NCI-H510A (cell line): ENCODE measurements around the gene MED14.
"Not testable (repeated sequence)": the region's sequence is repeated elsewhere in the genome, so short reads cannot be mapped to it uniquely, and the experiment has no call there.

ENCODE experiments used
- DNase-seq: peaks from one replicate; lab custom pipeline; 2025; lab: John Stamatoyannopoulos, UW

MED14 gene

DNA sequence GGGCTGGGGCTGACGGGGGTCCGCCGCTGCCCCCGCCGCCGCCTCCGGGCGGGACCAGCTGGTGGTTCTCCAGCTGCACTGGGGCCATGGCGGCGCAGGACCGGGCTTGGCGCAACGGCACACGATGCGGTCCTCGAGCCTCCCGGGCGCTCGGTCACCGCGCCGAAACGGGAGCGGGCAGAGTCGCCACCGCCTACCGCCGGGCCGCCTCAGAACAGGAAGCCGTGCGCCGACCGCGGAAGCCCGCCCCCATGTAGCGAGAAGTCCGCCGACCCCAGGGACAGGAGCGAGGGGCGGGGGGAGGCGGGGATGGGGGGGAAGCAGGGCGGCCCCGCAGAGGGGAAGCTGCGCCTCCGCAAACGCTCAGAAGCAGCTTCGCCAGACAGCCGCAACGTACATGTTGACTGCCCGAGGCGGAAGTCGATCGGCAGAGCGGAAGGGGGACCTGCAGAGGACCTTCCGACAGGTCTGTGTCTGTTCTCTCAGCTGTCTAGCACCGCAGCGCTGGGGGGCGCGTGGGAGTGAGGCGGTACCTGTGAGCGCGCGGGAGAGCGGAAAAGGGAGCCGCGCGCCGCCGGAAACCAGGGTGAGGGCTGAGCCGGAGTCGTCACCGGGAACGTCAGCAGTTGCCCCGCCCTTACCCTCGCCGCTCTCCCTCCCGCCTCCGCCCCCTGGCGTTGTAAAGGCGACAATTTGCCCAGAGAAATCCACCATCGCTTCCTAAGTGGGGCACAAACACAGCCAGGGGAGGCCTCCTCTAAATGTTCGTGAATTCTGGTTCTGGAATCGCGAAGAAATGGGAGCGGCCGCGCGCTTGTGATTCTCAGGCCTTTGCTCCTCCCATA lies at the start of gene MED14:
TSS of gene MED14 (minus strand) at position 218 of the 845 bp plus-strand sequence. CDS start at position 88, 130 bp downstream.
- DNase-seq = peak; percentile 81

DNA sequence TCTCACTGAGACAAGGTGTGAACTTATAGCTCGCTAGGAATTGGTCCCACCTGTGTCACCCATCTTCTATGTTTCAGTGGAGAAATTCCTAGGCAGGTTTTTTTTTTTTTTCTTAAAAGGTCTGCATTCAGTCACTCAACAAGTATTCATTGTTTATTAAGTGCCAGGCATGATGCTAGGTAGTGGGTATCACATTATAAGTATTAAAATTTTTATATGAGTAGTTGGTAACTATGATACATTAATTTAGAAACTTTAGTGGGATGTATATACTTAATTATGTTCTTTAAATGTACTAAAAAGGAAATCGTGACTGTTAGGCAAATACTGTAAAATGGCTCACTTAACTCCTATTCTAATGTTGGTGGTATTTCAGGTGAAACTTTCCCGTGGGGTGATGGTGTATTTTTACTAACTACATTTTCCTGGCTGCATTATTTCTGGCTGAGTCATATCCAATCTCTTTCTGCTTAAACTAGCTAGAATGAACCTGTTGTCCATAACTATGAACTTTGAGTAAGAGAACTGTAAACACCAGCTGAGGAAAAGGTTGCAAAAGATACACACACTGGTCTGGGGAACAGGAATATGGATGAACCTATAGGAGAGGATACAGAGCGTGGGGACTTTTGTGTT lies 49.3 kb upstream of the MED14 start:
- DNase-seq = no peak

DNA sequence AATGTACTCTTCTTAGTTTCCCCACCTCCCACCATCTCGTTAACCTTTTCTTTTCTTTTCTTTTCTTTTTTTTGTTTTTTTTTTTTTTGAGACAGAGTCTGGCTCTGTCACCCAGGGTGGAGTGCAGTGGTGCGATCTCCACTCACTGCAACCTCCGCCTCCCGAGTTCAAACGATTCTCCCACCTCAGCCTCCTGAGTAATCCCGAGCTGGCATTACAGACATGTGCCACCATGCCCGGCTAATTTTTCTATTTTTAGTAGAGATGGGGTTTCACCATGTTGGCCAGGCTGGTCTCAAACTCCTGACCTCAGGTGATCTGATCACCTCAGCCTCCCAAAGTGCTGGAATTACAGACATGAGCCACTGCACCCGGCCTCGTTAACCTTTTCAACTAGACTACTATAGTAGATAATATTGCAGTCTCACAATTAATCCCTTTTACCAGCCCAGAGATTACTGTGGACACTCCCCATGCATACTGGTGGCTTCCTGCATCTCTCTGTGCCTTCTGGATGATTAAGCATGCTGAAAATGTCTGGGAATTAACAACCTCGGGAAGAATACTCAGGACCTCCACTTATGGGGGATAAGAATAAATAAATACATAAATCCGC lies 47.4 kb upstream of the MED14 start:
- DNase-seq = not testable (repeated sequence)

DNA sequence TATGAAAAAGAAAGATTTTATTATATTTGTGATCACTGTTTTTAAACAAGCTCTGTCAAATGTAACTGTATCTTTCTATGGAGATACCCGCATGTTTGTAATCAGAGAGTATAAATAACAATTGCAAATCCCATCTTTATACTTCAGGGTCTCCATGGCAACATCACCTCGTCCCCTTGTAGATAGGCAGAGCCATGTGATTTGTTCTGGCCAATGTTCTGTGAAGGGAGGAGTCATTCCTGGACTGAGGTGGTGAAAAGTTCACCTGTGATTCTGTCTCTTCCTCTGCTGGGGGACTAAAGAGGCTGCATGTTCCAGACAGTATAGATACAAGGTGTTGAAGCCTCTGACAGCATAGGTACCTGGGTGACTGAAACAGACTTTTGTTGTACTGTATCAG lies 45.6 kb upstream of the MED14 start:
- no peak for DNase-seq

DNA sequence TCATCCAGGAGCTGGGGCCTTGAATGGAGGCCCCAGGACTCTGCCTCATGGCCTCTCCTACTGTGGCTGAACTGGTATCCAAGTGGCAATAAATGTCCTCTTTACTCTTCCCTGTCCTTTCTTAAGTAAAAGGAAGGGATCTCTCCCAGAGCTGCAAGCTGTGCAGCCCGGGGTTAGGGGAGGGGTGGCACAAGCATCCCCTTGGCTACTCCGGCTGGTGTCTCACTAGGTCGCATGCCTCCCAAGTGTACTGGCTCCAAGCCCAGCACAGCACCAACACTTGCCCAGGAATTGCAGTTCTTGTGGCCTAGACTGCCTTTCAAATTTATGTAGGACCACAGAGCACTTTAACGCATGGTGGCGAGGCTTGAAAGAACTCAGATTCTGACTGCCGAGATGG lies 44.7 kb upstream of the MED14 start:
- DNase-seq = no peak

DNA sequence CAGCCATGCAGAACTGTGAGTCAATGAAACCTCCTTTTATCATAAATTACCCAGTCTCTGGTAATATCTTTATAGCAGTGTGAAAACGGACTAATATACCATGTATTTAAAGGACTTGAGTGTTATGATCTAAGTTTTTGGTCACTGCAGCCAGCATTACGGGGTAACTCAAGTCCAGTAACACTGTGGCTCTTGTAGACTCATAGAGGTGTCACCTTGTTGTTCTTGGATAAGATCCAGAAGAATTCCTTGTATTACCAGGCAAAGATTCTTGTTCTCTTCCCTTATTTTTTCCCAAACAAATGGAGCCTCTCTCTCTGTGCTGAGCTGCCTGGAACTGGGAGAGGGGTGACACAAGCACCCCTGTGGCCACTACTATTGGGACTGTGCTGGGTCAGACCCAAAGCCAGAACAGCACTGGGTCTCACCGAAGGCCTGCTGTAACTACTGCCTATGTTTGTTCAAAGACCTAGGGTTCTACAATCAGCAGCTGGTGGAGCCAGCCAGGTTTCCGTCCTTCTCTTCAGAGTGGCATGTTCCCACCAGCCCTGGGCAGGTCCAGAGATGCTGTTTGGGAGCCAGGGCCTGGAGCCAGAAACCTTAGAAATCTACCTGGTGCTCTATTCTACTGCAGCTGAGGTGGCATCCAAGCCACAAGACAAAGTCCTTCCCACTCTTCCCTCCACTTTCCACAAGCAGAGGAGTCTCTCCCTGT lies 43.7 kb upstream of the MED14 start:
- no peak for DNase-seq

DNA sequence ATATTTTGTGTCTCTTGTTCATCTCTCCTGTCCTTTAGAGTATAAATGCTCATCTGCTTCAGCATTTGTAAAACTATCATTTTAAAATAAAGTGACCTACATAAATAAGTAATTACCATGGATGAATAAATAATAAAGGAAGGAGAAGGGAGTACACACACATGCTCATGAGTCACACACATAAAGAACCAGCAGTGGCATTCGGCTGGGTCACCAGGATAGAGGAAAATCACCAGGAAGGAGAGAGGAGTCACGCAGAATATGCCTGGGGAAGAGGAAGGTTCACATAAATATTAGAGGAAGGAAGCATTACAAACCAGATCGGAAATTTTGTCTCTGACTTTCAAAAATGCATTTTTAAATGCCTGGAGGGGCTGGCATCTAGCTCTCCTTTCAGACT lies 38.5 kb upstream of the MED14 start:
- no peak for DNase-seq

DNA sequence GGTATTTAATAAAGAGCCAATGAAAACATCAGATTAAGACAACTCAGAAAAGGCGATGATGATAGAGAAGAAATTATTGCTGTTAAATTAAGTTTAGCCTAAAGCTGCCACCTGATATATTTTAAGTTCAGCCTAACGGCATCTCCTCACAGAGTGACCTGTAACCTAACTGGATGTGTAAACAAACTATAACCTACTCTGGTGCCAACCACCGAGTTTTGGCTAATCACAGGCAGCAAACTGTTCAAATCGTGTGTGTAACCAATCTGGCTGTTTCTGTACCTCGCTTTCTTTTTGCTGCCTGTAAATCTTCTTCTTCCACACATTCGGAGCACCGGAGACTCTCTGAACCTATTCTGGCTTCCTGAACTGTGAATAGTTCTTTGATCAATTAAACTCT lies 37.8 kb upstream of the MED14 start:
- DNase-seq = no peak

DNA sequence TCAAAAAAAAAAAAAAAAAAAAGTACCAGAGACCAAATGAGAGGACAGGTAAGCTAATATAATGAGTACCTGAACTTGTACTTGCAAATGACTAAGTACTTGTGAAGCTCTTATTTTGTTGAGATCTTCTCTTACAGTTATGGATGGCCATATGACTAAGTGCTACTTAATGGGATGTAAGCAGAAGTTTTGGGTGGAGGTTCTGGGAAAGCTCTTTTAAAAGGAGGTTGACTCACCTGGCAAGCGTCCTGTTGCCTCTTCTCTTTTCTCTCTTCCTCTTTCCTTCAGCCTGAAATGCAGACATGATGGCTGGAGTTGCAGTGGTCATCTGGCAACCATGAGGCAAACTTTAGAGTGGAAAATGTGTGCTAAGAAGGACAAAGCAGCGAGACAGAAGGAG lies 36.9 kb upstream of the MED14 start:
- DNase-seq = no peak

DNA sequence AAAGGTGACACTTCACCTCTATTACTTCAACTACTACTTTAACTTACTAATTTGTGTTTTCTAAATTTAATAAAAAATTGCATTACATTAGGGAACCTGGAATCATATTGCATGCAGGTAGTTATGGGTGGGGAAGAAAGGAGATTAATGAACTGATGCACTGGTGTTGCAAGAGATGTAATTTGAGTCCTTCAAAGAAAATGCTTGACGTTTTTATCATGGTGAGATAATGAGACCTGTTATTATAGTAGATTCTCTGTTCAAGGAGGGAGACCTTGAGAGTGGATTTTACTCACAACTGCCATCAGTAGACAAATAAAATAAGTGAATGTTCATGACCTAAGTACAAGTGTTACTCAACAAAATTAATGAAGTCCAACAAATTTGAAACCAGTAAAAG lies 26.4 kb upstream of the MED14 start:
- no peak for DNase-seq

DNA sequence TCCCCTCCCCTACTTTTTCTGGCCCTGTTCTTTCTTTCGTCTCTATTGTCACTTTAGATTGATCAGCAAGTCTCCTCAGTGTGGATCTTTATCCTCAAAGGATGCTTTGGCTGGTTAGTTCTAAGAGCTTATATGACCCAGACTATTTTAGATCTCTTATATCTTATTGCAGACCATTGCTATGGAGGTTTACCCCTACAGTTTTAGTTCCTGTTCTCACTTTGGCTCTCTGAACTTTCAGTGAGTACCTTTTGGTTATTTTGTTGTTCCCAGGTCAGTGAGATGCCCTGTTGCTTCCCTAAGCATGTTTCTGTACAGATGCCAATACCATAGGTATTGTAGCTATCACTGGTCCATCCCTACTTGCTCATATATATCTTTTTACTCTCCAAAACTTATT lies 24.0 kb upstream of the MED14 start:
- DNase-seq = no peak

DNA sequence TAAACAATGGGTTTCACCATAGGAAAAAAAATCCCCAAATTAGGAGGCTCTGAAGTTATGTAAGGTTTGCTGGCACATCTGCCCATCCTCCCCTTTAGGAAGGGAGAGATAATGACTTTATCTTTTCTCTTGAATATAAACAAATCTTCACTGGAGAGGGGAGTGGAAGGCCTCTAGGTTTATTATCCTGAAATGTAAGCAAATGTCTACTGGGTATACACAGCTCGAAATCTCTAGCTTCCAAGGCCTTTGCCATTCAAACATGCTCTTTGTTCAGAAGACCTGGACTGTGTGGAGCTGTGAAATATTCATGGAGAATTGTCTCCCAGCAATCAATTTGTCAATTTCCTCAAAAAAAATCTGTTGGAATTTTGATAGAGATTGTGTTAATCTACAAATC lies 21.7 kb upstream of the MED14 start:
- DNase-seq = no peak

DNA sequence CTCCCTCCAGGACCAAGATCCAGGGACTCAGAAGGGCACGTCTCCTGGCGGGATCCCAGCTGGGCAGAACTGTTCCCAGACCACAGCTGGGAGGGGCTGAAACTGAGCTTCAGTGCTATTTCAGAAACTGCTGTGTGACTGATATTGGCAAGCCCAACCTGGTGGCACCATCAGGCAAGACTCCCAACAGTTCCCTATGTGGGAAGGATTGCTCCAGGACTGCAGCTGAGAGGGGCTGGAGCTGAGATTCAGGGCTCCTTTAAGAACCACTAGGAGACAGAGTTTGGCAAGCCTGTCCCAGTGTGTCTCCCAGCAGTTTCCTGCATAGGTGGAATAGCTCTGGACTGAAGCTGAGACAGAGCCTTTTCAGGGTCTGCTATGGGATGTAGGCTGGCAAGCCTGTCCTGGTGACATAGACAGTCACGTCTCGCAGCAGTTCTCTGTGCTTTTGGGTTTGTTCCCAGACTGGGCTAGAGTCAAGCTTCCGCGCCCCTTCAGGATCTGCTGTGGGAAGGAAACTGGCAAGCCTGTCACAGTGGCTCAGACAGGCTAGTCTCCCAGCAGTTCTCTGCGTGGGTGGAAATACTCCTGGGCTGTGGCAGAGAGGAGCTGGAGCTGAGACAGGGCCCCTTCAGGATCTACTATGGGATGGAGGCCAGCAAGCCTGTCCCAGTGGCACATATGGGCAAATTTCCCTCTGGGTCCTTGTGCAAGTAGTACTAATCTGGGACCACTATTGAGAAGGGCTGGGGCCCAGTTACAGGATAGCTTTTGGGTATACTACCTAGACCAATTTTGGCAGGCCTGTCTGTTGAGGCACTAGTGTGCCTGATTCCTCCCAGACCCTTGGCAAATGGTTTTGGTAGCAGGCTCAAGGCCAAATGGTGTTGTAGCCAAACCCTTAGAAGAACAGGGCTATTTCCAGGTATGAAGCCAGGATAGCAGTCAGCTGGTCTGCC lies 20.2 kb upstream of the MED14 start:
- DNase-seq = no peak

DNA sequence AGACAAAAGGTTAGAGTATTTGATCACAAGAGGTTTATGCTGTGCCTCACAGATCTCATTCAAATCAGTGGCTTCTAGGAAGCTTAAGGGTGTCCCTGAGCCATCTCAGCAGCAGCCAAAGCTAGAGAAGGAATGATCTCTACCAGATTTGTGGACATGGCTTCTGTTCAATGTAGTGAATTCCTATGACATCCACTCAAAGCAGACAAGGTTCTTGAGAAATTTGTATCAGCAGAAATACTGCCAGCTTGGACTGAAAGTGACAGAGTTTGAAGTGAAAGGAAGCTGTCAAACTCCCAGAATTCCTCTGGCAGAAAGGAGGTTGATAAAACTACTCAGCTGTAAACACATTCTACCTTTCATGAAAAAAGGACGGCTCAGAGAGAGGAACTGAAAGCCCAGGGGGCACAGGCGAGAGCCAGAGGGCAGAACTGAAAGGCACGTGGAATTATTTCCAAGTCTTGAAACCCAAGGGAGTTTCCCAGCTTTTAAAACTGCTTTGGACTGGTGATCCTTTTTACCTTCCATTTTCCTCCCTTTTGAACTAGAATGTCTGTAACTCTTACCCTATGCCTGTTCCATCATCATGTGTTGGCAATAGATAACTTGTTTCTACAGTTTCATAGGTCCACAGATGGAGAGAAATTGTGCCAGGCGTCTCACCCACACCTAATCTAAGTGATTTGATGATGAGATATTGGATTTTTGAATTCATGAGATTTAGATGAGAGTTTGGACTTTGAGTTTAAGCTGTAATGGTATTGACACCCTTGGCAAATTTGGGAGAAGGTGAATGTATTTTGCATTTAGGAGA lies 14.5 kb upstream of the MED14 start:
- DNase-seq = no peak

DNA sequence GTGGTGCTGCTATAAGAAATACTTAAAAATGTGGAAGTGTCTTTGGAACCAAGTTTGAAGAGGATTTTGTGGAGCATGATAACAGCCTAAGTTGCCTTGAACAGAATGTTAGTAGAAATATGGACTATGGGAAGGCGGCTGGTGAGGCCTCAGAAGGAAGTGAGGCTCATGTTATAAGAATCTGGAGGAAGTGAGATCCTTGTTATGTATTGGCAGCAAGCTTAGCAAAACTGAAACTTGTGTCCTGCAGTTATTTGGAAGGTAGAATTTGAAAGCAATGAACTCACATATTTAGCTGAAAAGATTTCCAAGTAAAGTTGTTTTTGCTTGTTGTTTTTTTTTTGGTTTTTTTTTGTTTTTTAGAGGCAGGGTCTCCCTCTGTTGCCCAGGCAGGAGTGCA lies 13.6 kb upstream of the MED14 start:
- no peak for DNase-seq

DNA sequence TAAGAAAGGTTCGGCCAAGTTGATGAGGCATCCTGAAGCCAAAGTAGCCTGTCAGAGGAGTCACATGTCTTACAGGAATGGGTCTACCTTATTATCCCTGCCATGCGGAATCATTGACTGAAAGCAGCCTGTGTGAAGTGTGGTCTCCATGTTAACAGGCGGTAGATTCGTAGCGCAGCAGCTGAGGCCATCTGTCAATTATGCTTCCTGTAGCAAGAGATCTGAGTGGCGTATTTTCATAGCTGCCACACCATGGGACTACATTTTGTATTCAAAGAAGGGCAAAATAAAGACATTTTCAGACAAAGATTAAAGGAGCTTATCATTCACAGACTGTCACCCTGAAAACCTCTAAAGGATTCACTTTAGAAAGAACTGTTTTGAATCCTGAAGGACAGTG lies 11.2 kb upstream of the MED14 start:
- DNase-seq = no peak

DNA sequence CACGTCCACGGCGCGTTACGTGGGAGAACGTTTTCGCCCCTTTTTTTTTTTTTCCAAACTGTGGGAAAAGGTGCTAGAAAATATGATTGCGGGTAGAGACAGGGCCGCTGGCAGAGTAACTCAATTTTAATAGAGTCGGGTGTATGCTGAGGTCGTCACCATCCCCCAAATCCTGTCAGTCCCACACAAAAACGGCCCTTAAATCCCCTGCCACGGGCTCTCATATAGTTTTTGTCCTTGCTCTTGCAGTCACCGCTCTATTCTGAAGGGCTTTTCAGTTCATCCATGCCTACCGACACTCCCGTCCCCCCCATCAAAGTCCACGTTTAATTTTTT lies 796 bp upstream of the MED14 start:
- peak; percentile 4 for DNase-seq

DNA sequence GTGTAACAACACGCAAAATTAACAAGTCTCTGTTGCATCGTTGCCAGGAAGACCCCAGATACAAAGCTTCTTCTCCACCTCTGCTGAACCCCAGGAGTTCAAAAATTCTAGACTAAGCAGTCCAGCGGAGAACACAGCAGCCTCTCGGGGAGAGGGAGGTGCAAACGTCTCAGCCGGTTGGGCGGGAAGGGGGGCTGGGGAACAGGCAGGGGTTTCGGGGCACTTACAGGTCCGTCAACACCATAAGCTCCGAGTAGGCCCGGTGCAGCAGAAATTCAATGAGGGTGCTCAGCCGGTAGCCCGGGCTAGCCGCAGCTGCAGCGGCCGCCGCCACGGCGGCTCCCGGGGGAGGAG lies 394 bp downstream of the MED14 start:
- peak; percentile 3 for DNase-seq

DNA sequence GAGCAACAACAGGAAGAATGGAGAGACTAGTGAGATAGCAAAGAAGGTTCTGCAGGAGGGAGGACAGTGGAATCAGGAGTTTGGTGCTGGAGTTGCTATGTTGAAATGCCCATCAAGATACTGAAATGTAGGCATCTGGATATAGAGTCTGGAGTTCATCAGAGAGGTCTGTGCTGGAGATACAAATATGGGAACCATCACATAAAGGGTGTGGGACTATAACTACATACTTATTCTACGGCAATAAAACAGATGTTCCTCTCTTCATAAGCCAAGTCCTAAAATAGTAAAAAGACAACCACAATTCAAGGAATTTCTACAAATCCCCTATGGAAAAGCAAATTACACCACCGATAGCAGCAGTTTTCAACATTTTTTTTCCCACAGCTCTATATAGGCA lies 1.6 kb downstream of the MED14 start:
- DNase-seq = no peak

DNA sequence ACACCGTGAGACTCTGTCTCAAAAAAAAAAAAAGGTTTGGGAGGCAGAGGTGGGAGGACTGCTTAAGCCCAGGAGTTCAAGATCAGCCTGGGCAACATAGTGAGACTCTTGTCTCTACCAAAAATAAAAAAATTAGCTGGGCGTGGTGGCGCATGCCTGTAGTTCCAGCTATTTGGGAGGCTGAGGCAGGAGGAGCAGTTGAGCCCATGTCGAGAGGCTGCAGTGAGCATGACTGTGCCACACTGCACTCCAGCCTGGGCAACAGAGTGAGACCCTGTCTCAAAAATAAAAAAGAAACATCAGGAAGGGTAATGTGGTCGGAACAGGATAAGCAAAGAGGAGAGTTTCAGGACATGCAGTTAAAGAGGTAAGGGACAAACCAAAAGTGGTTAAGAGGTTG lies 2.8 kb downstream of the MED14 start:
- DNase-seq = not testable (repeated sequence)
